Measurements from ENCODE around the gene ZNF200. TPM values are rescaled to one million over a fixed set of nuclear protein-coding genes. Genes with fewer than 3 reads are reported as not detected.

ZNF200 gene
- total and polyA plus RNA-seq, 2 of the 13 experiments (the other 11 are each of a cell fraction or from before 2014, with no cell fraction given) = 3.5 to 16.5 TPM

GRCh38 chr16:3264137-3265036 lies 29.4 kb upstream of the ZNF200 start (continued):
- TF ChIP-seq BRF2 (CRISPR knock-in tag; IDR thresholded peaks at IDR 0.05) = peak; percentile 43; the same call in 1 of the 2 replicates
- TF ChIP-seq DDIT3 (CRISPR knock-in tag; IDR thresholded peaks at IDR 0.05) = no peak
- TF ChIP-seq, protein P1, sequence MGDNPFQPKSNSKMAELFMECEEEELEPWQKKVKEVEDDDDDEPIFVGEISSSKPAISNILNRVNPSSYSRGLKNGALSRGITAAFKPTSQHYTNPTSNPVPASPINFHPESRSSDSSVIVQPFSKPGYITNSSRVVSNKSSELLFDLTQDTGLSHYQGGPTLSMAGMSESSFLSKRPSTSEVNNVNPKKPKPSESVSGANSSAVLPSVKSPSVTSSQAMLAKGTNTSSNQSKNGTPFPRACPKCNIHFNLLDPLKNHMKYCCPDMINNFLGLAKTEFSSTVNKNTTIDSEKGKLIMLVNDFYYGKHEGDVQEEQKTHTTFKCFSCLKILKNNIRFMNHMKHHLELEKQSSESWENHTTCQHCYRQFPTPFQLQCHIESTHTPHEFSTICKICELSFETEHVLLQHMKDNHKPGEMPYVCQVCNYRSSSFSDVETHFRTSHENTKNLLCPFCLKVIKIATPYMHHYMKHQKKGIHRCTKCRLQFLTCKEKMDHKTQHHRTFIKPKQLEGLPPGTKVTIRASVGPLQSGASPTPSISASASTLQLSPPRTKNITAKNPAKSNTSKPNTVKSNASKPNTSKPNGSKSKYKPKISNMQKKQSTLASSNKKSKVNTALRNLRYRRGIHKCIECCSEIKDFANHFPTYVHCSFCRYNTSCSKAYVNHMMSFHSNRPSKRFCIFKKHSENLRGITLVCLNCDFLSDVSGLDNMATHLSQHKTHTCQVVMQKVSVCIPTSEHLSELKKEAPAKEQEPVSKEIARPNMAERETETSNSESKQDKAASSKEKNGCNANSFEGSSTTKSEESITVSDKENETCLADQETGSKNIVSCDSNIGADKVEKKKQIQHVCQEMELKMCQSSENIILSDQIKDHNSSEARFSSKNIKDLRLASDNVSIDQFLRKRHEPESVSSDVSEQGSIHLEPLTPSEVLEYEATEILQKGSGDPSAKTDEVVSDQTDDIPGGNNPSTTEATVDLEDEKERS (CRISPR knock-in tag; IDR thresholded peaks at IDR 0.05) = peak; percentile 74; the same call in 1 of the 2 replicates
- TF ChIP-seq, protein P2, sequence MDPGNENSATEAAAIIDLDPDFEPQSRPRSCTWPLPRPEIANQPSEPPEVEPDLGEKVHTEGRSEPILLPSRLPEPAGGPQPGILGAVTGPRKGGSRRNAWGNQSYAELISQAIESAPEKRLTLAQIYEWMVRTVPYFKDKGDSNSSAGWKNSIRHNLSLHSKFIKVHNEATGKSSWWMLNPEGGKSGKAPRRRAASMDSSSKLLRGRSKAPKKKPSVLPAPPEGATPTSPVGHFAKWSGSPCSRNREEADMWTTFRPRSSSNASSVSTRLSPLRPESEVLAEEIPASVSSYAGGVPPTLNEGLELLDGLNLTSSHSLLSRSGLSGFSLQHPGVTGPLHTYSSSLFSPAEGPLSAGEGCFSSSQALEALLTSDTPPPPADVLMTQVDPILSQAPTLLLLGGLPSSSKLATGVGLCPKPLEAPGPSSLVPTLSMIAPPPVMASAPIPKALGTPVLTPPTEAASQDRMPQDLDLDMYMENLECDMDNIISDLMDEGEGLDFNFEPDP (CRISPR knock-in tag; conservative IDR thresholded peaks at IDR 0.05) = peak; percentile 44; the same call in 1 of the 2 replicates
- peak; percentile 88 for TF ChIP-seq ZNF781 (CRISPR knock-in tag; IDR thresholded peaks at IDR 0.05; ENCODE audit: borderline replicate concordance, not compliant biosample characterization)
- no peak; the same call in 1 of the 2 replicates for TF ChIP-seq TBP (CRISPR knock-in tag; IDR thresholded peaks at IDR 0.05)
- TF ChIP-seq NFKB2 (CRISPR knock-in tag; IDR thresholded peaks at IDR 0.05; ENCODE audit: borderline replicate concordance) = peak; percentile 48; the same call in 1 of the 2 replicates
- no peak for TF ChIP-seq ZNF432 (CRISPR knock-in tag; IDR thresholded peaks at IDR 0.05; ENCODE audit: borderline replicate concordance)
- no peak for TF ChIP-seq ZBTB1 (CRISPR knock-in tag; IDR thresholded peaks at IDR 0.05; ENCODE audit: borderline replicate concordance)
- 0 out of 2 replicates have a peak, but pooled peaks have one; percentile 77 for TF ChIP-seq ZNF136 (CRISPR knock-in tag; IDR thresholded peaks at IDR 0.05; ENCODE audit: low read depth)
- TF ChIP-seq ZBTB37 (CRISPR knock-in tag; IDR thresholded peaks at IDR 0.05) = peak; percentile 53; the same call in 1 of the 2 replicates
- no peak; the same call in 1 of the 2 replicates for TF ChIP-seq PAX8 (CRISPR knock-in tag; IDR thresholded peaks at IDR 0.05; ENCODE audit: borderline replicate concordance)
- peak; percentile 77 for TF ChIP-seq MXD3 (CRISPR knock-in tag; IDR thresholded peaks at IDR 0.05)
- TF ChIP-seq ZNF549 (CRISPR knock-in tag; IDR thresholded peaks at IDR 0.05) = no peak
- TF ChIP-seq ZNF777 (CRISPR knock-in tag; IDR thresholded peaks at IDR 0.05) = no peak
- no peak for TF ChIP-seq ZNF572 (CRISPR knock-in tag; IDR thresholded peaks at IDR 0.05)
- peak; percentile 73 for TF ChIP-seq ASH2L (IDR thresholded peaks at IDR 0.05; ENCODE audit: insufficient read length, low read depth, low read length)
- no peak; the same call in 1 of the 2 replicates for TF ChIP-seq KAT7 (CRISPR knock-in tag; IDR thresholded peaks at IDR 0.05; ENCODE audit: borderline replicate concordance)
- no peak for TF ChIP-seq NFE2L1 (CRISPR knock-in tag; IDR thresholded peaks at IDR 0.05; ENCODE audit: borderline replicate concordance)

Data from HepG2 (cell line).